Placental epithelial cell (primary cell): Measurements from ENCODE around the gene LOXHD1. TPM values are rescaled to one million over a fixed set of nuclear protein-coding genes. Genes with fewer than 3 reads are reported as not detected.

Experiments used
- total RNA-seq: library from RNA; depleted of rRNA; stranded (reverse); fragments of >200 nt; gene quantifications from 2 replicates; pipeline ENCODE4 v1.2.3, GENCODE V29; 2012

LOXHD1 gene, protein sequence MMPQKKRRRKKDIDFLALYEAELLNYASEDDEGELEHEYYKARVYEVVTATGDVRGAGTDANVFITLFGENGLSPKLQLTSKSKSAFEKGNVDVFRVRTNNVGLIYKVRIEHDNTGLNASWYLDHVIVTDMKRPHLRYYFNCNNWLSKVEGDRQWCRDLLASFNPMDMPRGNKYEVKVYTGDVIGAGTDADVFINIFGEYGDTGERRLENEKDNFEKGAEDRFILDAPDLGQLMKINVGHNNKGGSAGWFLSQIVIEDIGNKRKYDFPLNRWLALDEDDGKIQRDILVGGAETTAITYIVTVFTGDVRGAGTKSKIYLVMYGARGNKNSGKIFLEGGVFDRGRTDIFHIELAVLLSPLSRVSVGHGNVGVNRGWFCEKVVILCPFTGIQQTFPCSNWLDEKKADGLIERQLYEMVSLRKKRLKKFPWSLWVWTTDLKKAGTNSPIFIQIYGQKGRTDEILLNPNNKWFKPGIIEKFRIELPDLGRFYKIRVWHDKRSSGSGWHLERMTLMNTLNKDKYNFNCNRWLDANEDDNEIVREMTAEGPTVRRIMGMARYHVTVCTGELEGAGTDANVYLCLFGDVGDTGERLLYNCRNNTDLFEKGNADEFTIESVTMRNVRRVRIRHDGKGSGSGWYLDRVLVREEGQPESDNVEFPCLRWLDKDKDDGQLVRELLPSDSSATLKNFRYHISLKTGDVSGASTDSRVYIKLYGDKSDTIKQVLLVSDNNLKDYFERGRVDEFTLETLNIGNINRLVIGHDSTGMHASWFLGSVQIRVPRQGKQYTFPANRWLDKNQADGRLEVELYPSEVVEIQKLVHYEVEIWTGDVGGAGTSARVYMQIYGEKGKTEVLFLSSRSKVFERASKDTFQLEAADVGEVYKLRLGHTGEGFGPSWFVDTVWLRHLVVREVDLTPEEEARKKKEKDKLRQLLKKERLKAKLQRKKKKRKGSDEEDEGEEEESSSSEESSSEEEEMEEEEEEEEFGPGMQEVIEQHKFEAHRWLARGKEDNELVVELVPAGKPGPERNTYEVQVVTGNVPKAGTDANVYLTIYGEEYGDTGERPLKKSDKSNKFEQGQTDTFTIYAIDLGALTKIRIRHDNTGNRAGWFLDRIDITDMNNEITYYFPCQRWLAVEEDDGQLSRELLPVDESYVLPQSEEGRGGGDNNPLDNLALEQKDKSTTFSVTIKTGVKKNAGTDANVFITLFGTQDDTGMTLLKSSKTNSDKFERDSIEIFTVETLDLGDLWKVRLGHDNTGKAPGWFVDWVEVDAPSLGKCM (N-terminal part only)
- total RNA-seq = not detected in 2 replicates

DNA sequence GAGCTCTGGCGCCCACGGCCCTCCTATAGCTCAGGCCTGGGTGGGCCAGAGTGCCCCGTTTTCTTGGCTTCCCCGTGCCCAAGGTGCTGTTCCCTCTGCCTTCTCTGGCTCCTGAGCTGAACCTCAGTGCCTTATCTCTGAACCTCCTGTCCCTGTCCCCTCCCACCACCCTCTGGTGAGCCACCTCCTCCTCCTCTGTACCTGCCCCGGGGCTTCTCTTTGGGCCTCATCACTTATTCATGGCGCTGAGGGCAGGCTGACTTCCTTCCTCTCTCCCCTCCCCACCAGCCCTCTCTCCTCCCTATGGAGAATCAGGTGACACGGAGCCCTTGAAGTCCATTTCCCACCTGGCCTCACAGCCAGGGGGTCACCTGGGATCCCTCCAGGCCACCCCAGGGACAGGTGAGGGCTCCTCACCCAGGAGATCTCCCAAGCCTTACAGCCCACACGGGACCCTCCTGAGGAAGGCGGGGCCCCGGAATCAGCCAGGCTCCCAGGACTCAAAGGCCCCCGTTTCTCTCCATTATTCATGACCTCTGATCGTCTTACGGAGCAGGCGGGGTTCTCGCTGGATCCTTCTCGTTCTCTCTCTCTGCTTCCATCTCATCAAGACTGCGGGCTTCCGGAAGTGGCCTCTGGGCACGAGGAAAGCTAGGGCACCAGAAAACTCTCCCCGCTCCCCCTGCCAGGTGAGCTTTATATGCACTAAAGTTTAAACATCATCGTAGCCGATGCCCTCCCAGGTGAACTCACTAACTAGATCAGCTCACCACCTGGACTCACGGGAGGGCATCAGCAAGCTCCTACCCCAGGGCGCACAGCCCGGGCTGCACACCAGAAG lies at the start of gene LOXHD1:
TSS of gene LOXHD1 (minus strand) at position 106 of the 841 bp plus-strand sequence. CDS start 187 bp downstream, outside the sequence.

Other genes starting within 250 kb of the LOXHD1 start
- not detected in 2 replicates for gene ST8SIA5, start 99.8 kb upstream of the LOXHD1 start, total RNA-seq